CD1c-positive myeloid dendritic cell (primary cell): ENCODE data around the gene WWOX.
A peak's percentile ranks its signal among the peaks of the same experiment; 100 is the strongest.

Experiments used
- DNase-seq: peaks from one replicate; pipeline ENCODE4 v3.0.0-alpha.2; 2016; ENCODE audit errors: extremely low spot score

WWOX gene

DNA sequence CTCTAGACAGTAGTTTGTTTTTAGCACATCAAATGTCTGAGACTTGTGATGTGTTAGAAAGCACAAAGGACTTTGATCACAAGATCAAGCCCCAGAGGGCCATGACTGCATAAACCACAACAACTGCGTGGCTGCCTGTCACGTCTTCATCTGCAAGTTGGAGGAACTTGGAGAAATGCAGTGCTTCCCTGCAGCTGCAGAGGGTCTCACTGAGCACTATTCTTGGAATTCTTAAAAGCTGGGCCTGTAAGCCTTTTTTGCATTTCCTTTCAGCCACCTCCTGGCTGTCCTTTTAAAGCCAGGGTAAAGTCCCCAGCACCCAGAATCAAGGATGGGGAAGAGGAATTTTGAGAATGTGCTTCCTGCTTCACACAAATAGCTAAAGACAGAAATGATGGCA is 1069.8 kb downstream of the WWOX start:
- DNase-seq: peak; percentile 79

DNA sequence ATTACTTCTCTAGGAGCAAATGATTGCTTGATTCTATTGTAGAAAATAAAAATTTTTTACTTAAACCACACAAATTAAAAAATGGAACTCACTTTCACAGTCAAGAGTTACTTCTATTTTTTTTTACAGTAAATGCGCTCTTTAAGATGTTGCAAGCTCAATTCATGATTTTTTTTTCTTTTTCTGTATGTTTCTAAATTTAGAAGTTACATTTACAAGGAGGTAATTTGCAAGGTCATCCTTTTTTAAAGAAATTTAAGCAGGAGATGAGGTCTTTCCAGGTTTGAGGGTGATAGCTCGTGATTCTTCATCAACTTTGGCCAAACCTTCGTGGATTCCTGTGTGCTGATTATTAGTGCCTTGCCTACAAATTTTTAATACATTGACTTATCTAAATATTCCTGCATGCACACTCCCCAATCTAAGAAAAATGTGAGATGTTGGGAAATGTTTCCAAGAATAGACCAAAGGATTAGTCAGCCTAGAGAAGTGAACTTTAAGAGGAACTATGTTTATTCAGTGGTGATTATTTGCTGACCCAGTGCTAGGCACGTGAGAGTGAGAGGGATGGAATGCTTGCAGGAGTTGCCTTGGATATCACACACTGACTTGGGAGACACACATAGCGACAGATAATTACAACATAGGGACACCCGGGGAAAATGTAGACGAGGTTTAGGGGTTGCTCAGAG is 1071.2 kb downstream of the WWOX start:
- peak; percentile 91 for DNase-seq

DNA sequence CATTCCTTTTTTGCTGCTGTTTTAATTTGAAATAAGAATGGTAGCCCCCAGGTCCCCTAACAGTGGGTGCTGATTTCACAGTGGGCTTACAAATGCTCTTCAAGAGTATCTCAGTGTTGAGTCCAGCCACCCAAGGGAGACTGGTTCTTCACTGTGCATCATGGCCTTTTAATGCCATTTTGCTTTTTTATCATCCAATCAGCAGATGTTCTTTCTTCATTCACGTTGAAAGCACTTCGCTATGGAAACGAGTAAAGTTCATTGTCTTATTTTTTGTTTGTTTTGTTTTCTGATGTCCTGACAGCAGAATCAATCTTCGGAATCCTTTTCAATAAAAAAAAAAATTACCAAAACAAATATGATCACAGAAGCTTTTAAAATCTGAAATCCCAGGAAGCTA is 1072.0 kb downstream of the WWOX start:
- no peak for DNase-seq

- DNase-seq: peak; percentile 47
Observed at GRCh38 chr16:79171931-79172705, 1072.7 kb downstream of the WWOX start.

GRCh38 chr16:79172976-79173500 is 1073.6 kb downstream of the WWOX start:
- DNase-seq: no peak

DNA sequence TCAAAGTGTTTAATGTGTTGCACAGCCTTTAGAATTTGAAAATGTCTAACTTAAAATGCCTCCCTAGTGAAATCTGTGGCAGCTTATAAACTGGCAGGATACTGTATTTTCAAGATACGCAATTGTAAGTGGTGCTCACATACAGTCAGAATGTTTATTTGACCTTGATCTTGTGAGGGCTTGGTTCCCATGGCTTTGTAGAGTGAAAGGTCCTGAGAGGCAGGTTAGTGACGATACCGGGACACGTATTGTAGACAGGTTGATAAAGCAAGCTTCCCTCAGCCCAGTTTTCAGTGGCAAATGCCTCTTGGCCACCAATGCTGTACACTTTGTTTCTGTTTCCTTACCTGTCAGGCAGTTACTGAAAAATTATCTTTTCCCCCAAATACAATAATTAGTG is 1074.5 kb downstream of the WWOX start:
- no peak for DNase-seq

DNA sequence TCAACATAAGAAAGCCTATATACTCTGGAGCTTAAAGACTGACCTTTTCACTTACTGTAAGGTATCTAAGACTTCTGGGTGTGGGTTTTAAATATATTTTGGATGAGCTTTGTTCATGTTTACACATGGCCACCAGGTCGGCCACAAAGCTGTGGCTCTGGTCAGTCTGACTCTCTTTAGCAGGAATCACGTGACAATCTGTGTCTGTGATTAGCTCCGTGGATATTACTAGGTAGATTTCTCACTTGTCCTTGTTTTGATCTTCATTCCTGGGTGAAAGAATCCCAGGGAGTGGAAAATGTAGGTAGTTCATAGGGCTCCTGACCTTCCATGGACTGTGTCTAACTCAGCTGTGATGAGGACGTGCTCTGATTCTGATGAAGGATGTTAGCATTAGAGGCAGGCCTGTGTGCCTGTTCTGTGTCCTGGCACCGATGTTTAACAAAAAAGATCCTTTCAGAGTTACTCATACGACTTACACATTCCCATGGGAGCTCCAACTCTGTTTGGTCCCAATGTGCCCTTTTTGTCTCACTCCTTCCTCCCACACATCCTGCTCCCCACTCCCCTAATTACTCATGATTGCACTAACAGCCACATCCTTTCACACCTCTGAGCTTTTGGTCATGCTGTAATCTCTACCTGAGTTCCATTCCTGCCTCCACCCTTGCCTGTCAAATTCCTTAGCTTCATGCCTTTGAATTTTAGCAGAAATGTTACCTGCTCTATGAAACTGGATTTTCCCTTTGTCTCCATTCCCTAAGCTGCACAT is 1076.0 kb downstream of the WWOX start:
- no peak for DNase-seq

DNA sequence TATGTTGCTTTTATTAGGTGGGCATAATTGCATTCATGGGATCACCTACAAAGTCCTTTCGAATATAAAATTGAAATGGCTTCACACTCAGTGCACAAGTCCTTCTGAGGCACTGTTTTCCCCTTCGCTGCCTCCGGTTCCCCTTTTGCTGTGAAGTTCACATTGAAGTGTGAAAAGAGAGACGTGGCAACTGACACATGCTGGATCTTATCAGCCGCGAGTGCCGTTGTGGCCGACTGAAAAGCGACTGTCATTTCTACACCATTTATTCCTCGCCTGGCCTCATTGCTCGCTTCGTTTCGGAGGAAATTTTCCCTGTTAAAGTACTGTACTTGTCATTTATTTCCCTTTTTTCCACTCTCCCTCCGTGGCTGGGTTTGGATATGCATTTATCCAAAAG is 1077.6 kb downstream of the WWOX start:
- DNase-seq: peak; percentile 39

- DNase-seq: no peak
Observed at GRCh38 chr16:79181419-79181818, 1082.0 kb downstream of the WWOX start.

DNA sequence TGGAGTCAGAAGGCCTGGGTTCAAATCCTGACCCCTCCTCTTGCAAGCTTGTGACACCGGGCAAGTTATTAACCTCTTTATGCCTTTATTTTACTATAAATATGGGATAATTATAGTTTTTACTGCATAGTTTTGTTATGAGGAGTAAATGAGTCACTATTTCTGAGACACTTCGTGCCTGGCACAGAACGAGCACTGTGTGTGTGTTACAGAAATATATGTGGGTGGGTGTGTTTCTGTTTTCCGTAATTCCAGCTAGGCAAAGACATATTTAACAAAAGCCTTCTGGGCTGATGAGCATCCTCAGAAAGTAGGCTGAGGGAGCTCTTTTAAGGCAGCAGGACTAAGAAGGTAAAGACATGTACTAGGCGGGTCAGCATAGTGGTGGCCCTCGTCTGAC is 1083.2 kb downstream of the WWOX start:
- DNase-seq: no peak

DNA sequence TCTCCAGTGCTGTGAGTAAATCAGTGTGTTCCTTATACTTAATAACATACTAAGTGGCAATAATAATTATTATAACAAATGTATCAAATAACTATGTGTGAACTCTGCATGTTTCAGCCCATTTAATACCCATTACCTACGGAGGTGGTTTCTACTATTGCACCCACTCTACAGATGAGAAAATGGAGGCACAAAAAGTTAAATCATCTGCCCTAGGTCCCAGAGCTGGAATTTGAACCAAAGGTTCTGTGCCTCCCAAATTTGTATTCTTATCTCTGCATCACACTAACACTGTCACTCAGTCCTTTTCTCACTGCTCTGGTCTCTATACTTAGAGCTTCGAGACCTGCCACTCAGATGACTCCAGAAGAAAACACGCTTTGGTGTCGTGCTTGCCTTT is 1084.1 kb downstream of the WWOX start:
- DNase-seq: no peak

DNA sequence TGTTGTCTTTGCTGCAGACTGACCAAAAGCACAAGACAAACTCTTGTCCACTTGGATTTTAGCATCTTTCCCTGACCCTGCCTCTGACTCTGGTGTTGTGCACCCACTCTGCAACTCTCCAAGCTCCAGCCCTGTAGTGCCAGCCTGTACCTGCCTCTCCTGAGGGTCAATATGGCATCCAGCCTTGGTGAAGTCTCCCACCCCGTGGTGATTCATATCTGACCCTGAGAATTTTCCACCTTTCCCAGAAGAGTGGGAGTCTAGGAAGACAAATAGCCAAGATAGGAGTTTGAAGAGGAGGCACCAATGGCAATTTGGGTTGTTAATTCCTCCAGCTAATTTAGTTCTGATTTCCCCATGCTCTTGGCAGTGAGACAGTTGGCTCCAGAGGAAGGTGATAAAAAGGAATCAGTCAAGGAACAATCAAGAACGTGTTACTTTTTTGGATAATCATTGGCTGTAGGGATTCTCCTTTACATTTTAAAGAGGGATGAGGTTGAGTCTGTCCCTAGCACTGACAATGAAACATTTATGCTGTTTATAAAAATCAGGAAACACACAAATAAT is 1085.1 kb downstream of the WWOX start:
- DNase-seq: no peak

DNA sequence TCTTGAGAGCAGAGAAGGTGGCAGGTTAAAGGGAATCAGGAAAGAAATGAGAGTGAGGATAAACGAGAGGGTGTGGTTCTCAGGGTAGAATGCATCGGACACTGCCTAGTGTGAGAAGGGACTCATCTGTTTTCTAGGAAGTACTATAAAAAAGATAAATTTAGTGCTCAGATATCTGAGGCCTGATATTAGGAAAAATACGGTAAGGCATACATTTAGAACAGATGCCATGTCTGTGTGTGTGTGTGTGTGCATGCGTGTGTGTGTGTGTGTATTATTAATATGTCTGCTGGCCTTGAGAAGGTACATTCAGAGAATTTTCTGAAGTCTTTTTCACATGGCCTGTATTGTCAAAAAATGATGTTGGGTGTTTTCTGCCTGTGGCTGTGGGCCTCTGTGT is 1086.3 kb downstream of the WWOX start:
- DNase-seq: no peak

GRCh38 chr16:79186196-79186595 is 1086.7 kb downstream of the WWOX start:
- DNase-seq: no peak

GRCh38 chr16:79188115-79188738 is 1088.8 kb downstream of the WWOX start:
- no peak for DNase-seq

GRCh38 chr16:79188739-79189122 is 1089.3 kb downstream of the WWOX start:
- DNase-seq: no peak

GRCh38 chr16:79190542-79190941 is 1091.1 kb downstream of the WWOX start:
- DNase-seq: no peak

- no peak for DNase-seq
Observed at GRCh38 chr16:79191933-79192332, 1092.5 kb downstream of the WWOX start.

DNA sequence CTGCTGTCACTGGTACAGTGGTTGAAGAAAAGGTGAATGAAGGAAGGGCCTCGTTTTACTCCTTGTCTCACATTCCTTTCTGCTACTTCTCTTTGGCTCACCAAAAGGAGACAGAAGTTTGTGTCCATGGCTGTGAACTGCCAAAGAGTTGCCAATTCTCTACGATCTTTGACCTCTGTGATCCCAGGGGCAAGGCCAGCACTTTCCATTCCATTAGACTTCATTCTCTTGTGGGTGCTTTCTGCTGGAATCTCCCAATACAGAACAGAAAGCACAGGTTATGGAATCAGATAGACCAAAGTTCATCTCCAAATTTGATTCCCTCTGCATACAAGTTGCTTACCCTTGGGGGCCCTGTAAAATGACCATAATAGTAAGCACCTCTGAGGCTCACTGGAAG is 1093.5 kb downstream of the WWOX start:
- DNase-seq: no peak

- DNase-seq: no peak
Observed at GRCh38 chr16:79194291-79194690, 1094.8 kb downstream of the WWOX start.

DNA sequence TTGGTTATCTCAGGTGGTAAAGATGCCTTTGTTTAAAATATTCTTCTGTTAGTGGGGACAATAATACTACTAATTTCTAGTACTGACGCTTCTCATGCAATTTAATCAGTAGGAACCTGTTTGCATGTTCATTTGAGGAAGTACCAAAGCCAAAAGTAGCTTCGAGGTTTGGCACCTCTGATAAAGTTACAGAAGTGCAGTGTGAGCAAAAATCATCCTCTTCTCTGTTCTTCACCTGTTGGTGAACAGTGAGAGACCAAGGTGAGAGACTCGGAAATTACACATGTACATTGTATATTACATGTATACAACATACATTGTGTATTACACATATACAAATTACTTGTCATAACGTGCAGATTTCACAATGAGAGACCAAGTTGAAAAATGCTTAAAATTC is 1096.5 kb downstream of the WWOX start:
- DNase-seq: peak; percentile 4

DNA sequence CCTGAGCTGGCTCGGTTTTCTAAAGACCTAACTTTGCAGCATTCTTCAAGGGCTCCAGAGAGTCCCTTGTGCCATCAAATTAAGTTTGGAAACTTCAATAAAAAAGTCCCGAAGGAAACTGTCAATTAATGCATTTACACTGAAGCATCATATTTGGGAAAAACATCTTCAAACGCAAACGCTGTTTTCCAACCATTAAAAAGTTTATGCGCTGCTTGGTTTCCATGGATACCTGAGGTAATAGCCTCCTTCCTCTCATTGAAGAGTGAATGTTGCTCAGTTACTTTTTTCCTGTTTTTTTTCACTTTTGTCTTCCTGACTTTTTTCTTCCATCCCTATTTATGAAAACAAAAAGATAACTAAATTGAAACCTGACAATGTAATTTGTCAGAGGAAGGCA is 1102.0 kb downstream of the WWOX start:
- no peak for DNase-seq
